H1 (cell line): ENCODE results near the gene DYRK2. TPM values are rescaled to one million over a fixed set of nuclear protein-coding genes. Genes with fewer than 3 reads are reported as not detected.

Experiments
- CTCF ChIA-PET: fragments of 300-600 bp; sonication (Branson Sonifier 250); formaldehyde crosslinking; loops from one replicate; lab custom pipeline; 2021; ENCODE audit not compliant: partially characterized antibody; lab: Charles Lee
- POLR2A ChIA-PET: fragments of 300-600 bp; sonication (Branson Sonifier 250); formaldehyde crosslinking; loops from one replicate; lab custom pipeline; 2021; ENCODE audit warnings: inconsistent platforms; ENCODE audit not compliant: partially characterized antibody; lab: Charles Lee
- DNase-seq, 2 experiments: peaks; one replicate each; pipeline versions ENCODE4 v3.0.0 to v3.0.0-alpha.2; 2010 to 2022; ENCODE audit warnings: low spot score in 2 of 2, low read depth in 1 of 2, mixed read lengths in 1 of 2
- FAIRE-seq: peaks from 2 replicates; lab custom pipeline; 2011; peaks lifted over from hg19 to GRCh38; lab: Jason Lieb, UNC
- H2AFZ ChIP-seq: 2 replicates; pipeline ENCODE4 v1.8.1; 2012; ENCODE audit warnings: low read length, inconsistent platforms
- H2AK5ac ChIP-seq: 2 replicates; pipeline ENCODE4 v1.6.1; 2013; ENCODE audit warnings: low read depth, low read length
- H2BK120ac ChIP-seq: replicated peaks from 2 replicates; pipeline ENCODE3; 2013; ENCODE audit warnings: low read depth, low read length, inconsistent platforms
- H2BK12ac ChIP-seq: 2 replicates; pipeline ENCODE4 v1.6.1; 2013; ENCODE audit warnings: low read depth, low read length
- H2BK15ac ChIP-seq: 2 replicates; pipeline ENCODE4 v1.6.1; 2013; ENCODE audit warnings: low read length
- H2BK20ac ChIP-seq: 2 replicates; pipeline ENCODE4 v1.6.1; 2013; ENCODE audit warnings: low read length
- H2BK5ac ChIP-seq: 2 replicates; pipeline ENCODE4 v1.6.1; 2013; ENCODE audit warnings: low read depth, low read length
- H3K14ac ChIP-seq: 2 replicates; pipeline ENCODE4 v1.6.1; 2013; ENCODE audit warnings: inconsistent platforms; ENCODE audit not compliant: insufficient read length
- H3K18ac ChIP-seq: 2 replicates; pipeline ENCODE4 v1.6.1; 2013; ENCODE audit warnings: low read length; ENCODE audit errors: extremely low read depth
- H3K23ac ChIP-seq: 2 replicates; pipeline ENCODE4 v1.6.1; 2013; ENCODE audit warnings: inconsistent platforms; ENCODE audit not compliant: insufficient read length
- H3K23me2 ChIP-seq: 2 replicates; pipeline ENCODE4 v1.6.1; 2013; ENCODE audit warnings: low read depth, low read length
- H3K27ac ChIP-seq: 2 replicates; pipeline ENCODE4 v1.6.1; 2011; ENCODE audit warnings: low read depth, low read length, inconsistent platforms
- H3K27me3 ChIP-seq, 4 experiments: replicated peaks in 1 of 4; 1 replicate in 1 of 4; 2 replicates in 3 of 4; pipeline versions ENCODE4 v1.6.1 to v1.8.1; 2011 to 2013; ENCODE audit warnings: low read length in 3 of 4, mild to moderate bottlenecking in 3 of 4, inconsistent platforms in 2 of 4, mixed read lengths in 2 of 4, moderate library complexity in 1 of 4; ENCODE audit not compliant: control insufficient read depth in 3 of 4, insufficient read depth in 3 of 4; ENCODE audit errors: extremely low read depth in 1 of 4
- H3K36me3 ChIP-seq, 4 experiments: 2 replicates each; pipeline versions ENCODE4 v1.6.1 to v1.8.1; 2011 to 2013; ENCODE audit warnings: mild to moderate bottlenecking in 4 of 4, low read length in 3 of 4, moderate library complexity in 2 of 4, control low read depth in 1 of 4, inconsistent platforms in 1 of 4; ENCODE audit not compliant: insufficient read depth in 4 of 4, control insufficient read depth in 2 of 4
- H3K4ac ChIP-seq: replicated peaks from 2 replicates; pipeline ENCODE3; 2013; ENCODE audit warnings: low read length, low read depth, mixed read lengths, inconsistent platforms; ENCODE audit not compliant: insufficient read length
- H3K4me1 ChIP-seq, 4 experiments: replicated peaks in 1 of 4; 1 replicate in 1 of 4; 2 replicates in 3 of 4; pipeline versions ENCODE4 v1.6.1 to v1.8.1; 2011 to 2013; ENCODE audit warnings: low read length in 3 of 4, inconsistent platforms in 2 of 4, mixed read lengths in 1 of 4; ENCODE audit not compliant: insufficient read depth in 4 of 4, control insufficient read depth in 3 of 4
- H3K4me2 ChIP-seq, 2 experiments: 2 replicates each; pipeline versions ENCODE4 v1.6.1 to v1.8.1; 2011 to 2013; ENCODE audit warnings: low read depth in 2 of 2, low read length in 2 of 2, control low read depth in 1 of 2, inconsistent platforms in 1 of 2, mild to moderate bottlenecking in 1 of 2; ENCODE audit not compliant: insufficient read depth in 1 of 2
- H3K4me3 ChIP-seq, 4 experiments: fragments of 200-600, 300-600 bp in 1 of 4; sonication (generic), shearing (Covaris generic), sonication (Bioruptor Twin) in 1 of 4; 2 replicates each; pipeline versions ENCODE4 v1.5.1 to v1.8.1; 2011 to 2016; ENCODE audit warnings: low read length in 4 of 4, low read depth in 3 of 4, control low read depth in 2 of 4, inconsistent platforms in 2 of 4, mild to moderate bottlenecking in 2 of 4, mixed read lengths in 1 of 4, moderate library complexity in 1 of 4; ENCODE audit not compliant: insufficient read depth in 2 of 4; ENCODE audit errors: extremely low read depth in 1 of 4
- H3K56ac ChIP-seq: replicated peaks from 2 replicates; pipeline ENCODE3; 2013; ENCODE audit warnings: low read depth, mild to moderate bottlenecking, mixed read lengths, low read length, inconsistent platforms; ENCODE audit not compliant: insufficient read length
- H3K79me1 ChIP-seq: 2 replicates; pipeline ENCODE4 v1.6.1; 2013; ENCODE audit warnings: low read depth, low read length, control low read depth
- H3K79me2 ChIP-seq, 2 experiments: 2 replicates each; pipeline versions ENCODE4 v1.6.1 to v1.8.1; 2012 to 2013; ENCODE audit warnings: low read length in 2 of 2, mild to moderate bottlenecking in 2 of 2, inconsistent platforms in 1 of 2; ENCODE audit not compliant: insufficient read depth in 2 of 2, control insufficient read depth in 1 of 2
- H3K9ac ChIP-seq, 4 experiments: replicated peaks in 1 of 4; 1 replicate in 1 of 4; 2 replicates in 3 of 4; pipeline versions ENCODE4 v1.6.1 to v1.8.1; 2011 to 2013; ENCODE audit warnings: low read depth in 3 of 4, low read length in 3 of 4, control low read depth in 2 of 4, mild to moderate bottlenecking in 2 of 4, moderate library complexity in 2 of 4, inconsistent platforms in 1 of 4; ENCODE audit errors: extremely low read depth in 1 of 4
- H3K9me3 ChIP-seq, 2 experiments: 2 replicates each; pipeline versions ENCODE4 v1.6.1 to v1.8.1; 2012 to 2013; ENCODE audit warnings: mild to moderate bottlenecking in 2 of 2, moderate library complexity in 2 of 2, control low read depth in 1 of 2, inconsistent platforms in 1 of 2, low read depth in 1 of 2, low read length in 1 of 2, mixed read lengths in 1 of 2; ENCODE audit not compliant: insufficient read depth in 2 of 2
- H4K20me1 ChIP-seq, 2 experiments: replicated peaks in 1 of 2; 2 replicates each; pipeline versions ENCODE3 to v1.8.1; 2011 to 2013; ENCODE audit warnings: inconsistent platforms in 2 of 2, low read length in 2 of 2, mild to moderate bottlenecking in 1 of 2; ENCODE audit not compliant: insufficient read depth in 2 of 2, control insufficient read depth in 1 of 2
- H4K5ac ChIP-seq: 2 replicates; pipeline ENCODE4 v1.6.1; 2013; ENCODE audit warnings: low read length, low read depth, mixed read lengths, inconsistent platforms; ENCODE audit not compliant: insufficient read length
- H4K8ac ChIP-seq: 2 replicates; pipeline ENCODE4 v1.8.0; 2013; ENCODE audit warnings: mild to moderate bottlenecking, moderate library complexity, low read length, inconsistent platforms; ENCODE audit not compliant: insufficient read depth; ENCODE audit errors: extremely low read depth
- H4K91ac ChIP-seq: replicated peaks from 2 replicates; pipeline ENCODE3; 2013; ENCODE audit warnings: low read length, mixed read lengths, inconsistent platforms; ENCODE audit not compliant: insufficient read length
- BRCA1 ChIP-seq: IDR thresholded peaks from 2 replicates; pipeline ENCODE4 v1.6.1; 2012; ENCODE audit warnings: low read depth, low read length, improper control_type of control experiment
- CHD1 ChIP-seq: IDR thresholded peaks from 2 replicates; pipeline ENCODE4 v1.6.1; 2012; ENCODE audit warnings: low read depth, low read length, improper control_type of control experiment
- CTBP2 ChIP-seq: IDR thresholded peaks from 2 replicates; pipeline ENCODE4 v1.7.0; 2011; ENCODE audit warnings: borderline replicate concordance, mild to moderate bottlenecking, moderate library complexity, mixed read lengths, low read length; ENCODE audit not compliant: insufficient read depth, insufficient read length
- KDM4A ChIP-seq: IDR thresholded peaks from one replicate; pipeline ENCODE4 v1.7.1; 2012; ENCODE audit warnings: low read depth, mild to moderate bottlenecking, moderate library complexity, low read length, inconsistent platforms; ENCODE audit not compliant: severe bottlenecking
- KDM5A ChIP-seq: fragments of 200-600 bp; IDR thresholded peaks from 2 replicates; pipeline ENCODE4 v1.7.1; 2012; ENCODE audit warnings: mild to moderate bottlenecking, low read length, inconsistent platforms, mixed read lengths
- PHF8 ChIP-seq: fragments of 200-600 bp; sonication (generic); conservative IDR thresholded peaks from 2 replicates; pipeline ENCODE4 v1.7.1; 2012; ENCODE audit warnings: low read depth, mild to moderate bottlenecking, inconsistent platforms, low read length, moderate library complexity
- POLR2AphosphoS5 ChIP-seq: IDR thresholded peaks from 2 replicates; pipeline ENCODE4 v1.6.1; 2011; ENCODE audit warnings: low read depth, low read length
- SP1 ChIP-seq: IDR thresholded peaks from 2 replicates; pipeline ENCODE4 v1.6.1; 2011; ENCODE audit warnings: low read depth, low read length
- TAF7 ChIP-seq: optimal IDR thresholded peaks from 2 replicates; pipeline ENCODE3; 2011; ENCODE audit warnings: low read depth, mild to moderate bottlenecking, inconsistent platforms, low read length, moderate library complexity, borderline replicate concordance
- WGBS, 2 experiments: shearing (Covaris generic) in 1 of 2; methylation state at CpG; one replicate each; pipeline versions ENCODE4 v1.1.6 to v1.1.7; 2013 to 2015; ENCODE audit warnings: low lambda C conversion rate in 2 of 2, mixed read lengths in 2 of 2, inconsistent platforms in 1 of 2, low coverage in 1 of 2, missing lambda C conversion rate in 1 of 2; ENCODE audit not compliant: insufficient replicate concordance in 2 of 2, insufficient coverage in 1 of 2, insufficient read length in 1 of 2; ENCODE audit errors: extremely low coverage in 1 of 2, missing lambda C conversion rate in 1 of 2; 5-methylcytosine and 5-hydroxymethylcytosine counted together
- polyA plus RNA-seq, 7 experiments: library from polyadenylated mRNA; depleted of rRNA in 3 of 7; stranded (reverse) in 5 of 7; unstranded in 2 of 7; fragments of >200 nt in 5 of 7; fragments of 200-250 nt in 2 of 7; gene quantifications; 1 replicate in 5 of 7; 2 replicates in 1 of 7; 4 replicates in 1 of 7; pipeline versions ENCODE4 v1.2.1 to v1.2.3, GENCODE V29; 2011 to 2013; ENCODE audit warnings: missing spikeins in 2 of 7, mixed read lengths in 2 of 7
- total RNA-seq: library from RNA; stranded (reverse); fragmentation: NEBNext Ultra II Directional; extraction: Animal tissue kit (Norgen Biotek cat#: 25700); gene quantifications from 2 replicates; pipeline ENCODE4 v1.2.1, GENCODE V29; 2021
- TF ChIP-seq, protein P1 (sequence below), 3 experiments: IDR thresholded peaks; 1 replicate in 2 of 3; 2 replicates in 1 of 3; pipeline versions ENCODE4 v1.5.1 to v1.6.1; 2011; ENCODE audit warnings: low read length in 3 of 3, mild to moderate bottlenecking in 3 of 3, inconsistent platforms in 2 of 3, low read depth in 1 of 3, moderate library complexity in 1 of 3; ENCODE audit not compliant: insufficient read depth in 1 of 3; ENCODE audit errors: control extremely low read depth in 1 of 3

Gene DYRK2
- total and polyA plus RNA-seq, 2 of the 8 experiments (the other 6 are each of a cell fraction or from before 2014, with no cell fraction given), result 11.2 to 31.6 TPM

DNA sequence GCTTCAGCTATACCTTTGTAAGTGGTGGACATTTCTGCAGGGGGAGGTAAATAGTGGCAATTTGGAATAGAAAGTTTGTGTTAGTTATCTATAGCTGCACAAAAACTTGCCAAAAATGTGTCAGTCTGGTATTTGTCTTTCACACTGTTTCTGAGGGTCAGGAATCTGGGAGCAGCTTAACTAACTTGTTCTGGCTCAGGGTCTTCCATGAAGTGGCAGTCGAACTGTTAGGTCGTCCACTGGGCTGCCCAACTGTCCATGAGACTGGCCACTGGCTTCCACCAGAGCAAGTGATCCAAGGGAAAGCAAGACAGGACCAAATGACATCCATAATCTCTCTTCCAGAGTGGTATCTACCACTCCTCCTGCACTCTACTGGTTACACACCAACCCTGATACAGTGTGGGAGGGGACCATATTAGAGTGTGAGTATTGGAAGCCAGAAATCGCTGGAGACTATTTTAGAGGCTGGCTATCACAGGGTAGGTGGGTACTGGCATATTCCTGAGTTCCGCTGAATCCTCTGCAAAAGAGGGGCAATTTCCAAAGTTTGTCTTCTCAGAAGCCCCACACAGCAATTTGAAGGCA lies 60.9 kb downstream of the DYRK2 start:
- no peak overlapping the region for H3K4ac ChIP-seq
- H2BK12ac ChIP-seq, result no peak overlapping the region
- H2BK120ac ChIP-seq, result no peak overlapping the region
- H3K23me2 ChIP-seq, result no peaks in the 10 kb centered on the region
- H2AK5ac ChIP-seq, result no peak overlapping the region
- DNase-seq (no peak), FAIRE-seq (no peak)
- H4K20me1 ChIP-seq, result no peaks in the 10 kb centered on the region
- H3K14ac ChIP-seq, result no peak overlapping the region
- H2BK20ac ChIP-seq, result no peak overlapping the region
- no peak overlapping the region for H3K4me3 ChIP-seq
- no peaks in the 10 kb centered on the region for H3K36me3 ChIP-seq
- H3K56ac ChIP-seq, result no peak overlapping the region
- H3K4me1 ChIP-seq, result peaks cover 0 to 3% (median 0%) of the 10 kb centered on the region in 4 experiments; a peak in 3 of 7 replicates
- no peak overlapping the region for H2BK5ac ChIP-seq
- ChIA-PET CTCF (interaction anchor here (0.7 kb wide), 1 partner anchor 236 kb away, joined by 3 read pairs; no protein-coding TSS in a partner anchor), POLR2A (no interaction called here)
- no peak overlapping the region for H4K8ac ChIP-seq
- no peak overlapping the region for H2AFZ ChIP-seq
- H4K91ac ChIP-seq, result no peak overlapping the region
- H4K5ac ChIP-seq, result no peak overlapping the region
- H3K9me3 ChIP-seq, result no peaks in the 10 kb centered on the region
- H3K9ac ChIP-seq, result no peak overlapping the region
- no peaks in the 10 kb centered on the region for H3K79me2 ChIP-seq
- H3K18ac ChIP-seq, result no peak overlapping the region
- no peak overlapping the region for H3K4me2 ChIP-seq
- H3K23ac ChIP-seq, result no peak overlapping the region
- H2BK15ac ChIP-seq, result no peak overlapping the region
- no peaks in the 10 kb centered on the region for H3K79me1 ChIP-seq
- H3K27me3 ChIP-seq, result no peaks in the 10 kb centered on the region
- WGBS, 2 experiments, result 92% methylated on average over 4 of the region's 4 CpGs; no CpG with 5 or more reads in 1 of the 2 experiments
- H3K27ac ChIP-seq, result no peak overlapping the region
- TF ChIP-seq TAF7, result no peak
- no peak for TF ChIP-seq CHD1
- TF ChIP-seq KDM5A, result no peak
- no peak for TF ChIP-seq BRCA1
- TF ChIP-seq POLR2AphosphoS5, result no peak
- no peak for TF ChIP-seq CTBP2
- TF ChIP-seq KDM4A, result no peak
- TF ChIP-seq PHF8, result no peak
- TF ChIP-seq, protein P1, sequence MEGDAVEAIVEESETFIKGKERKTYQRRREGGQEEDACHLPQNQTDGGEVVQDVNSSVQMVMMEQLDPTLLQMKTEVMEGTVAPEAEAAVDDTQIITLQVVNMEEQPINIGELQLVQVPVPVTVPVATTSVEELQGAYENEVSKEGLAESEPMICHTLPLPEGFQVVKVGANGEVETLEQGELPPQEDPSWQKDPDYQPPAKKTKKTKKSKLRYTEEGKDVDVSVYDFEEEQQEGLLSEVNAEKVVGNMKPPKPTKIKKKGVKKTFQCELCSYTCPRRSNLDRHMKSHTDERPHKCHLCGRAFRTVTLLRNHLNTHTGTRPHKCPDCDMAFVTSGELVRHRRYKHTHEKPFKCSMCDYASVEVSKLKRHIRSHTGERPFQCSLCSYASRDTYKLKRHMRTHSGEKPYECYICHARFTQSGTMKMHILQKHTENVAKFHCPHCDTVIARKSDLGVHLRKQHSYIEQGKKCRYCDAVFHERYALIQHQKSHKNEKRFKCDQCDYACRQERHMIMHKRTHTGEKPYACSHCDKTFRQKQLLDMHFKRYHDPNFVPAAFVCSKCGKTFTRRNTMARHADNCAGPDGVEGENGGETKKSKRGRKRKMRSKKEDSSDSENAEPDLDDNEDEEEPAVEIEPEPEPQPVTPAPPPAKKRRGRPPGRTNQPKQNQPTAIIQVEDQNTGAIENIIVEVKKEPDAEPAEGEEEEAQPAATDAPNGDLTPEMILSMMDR (IDR thresholded peaks at IDR 0.05; ENCODE audit: control extremely low read depth in 1 of 3, insufficient read depth in 1 of 3, low read depth in 1 of 3, low read length in 3 of 3), result no peak
- no peak for TF ChIP-seq SP1
